Measurements from ENCODE around the gene GSG1.

GRCh38 chr12:13142747-13143146 is 39.3 kb upstream of the GSG1 start:
- TF ChIP-seq CTCF (IDR thresholded peaks at IDR 0.05) (no peak), ZFX (IDR thresholded peaks at IDR 0.05; ENCODE audit: borderline replicate concordance) (no peak)

All from 22Rv1 (cell line).